ENCODE measurements around the gene ZNF652. TPM values are rescaled to one million over a fixed set of nuclear protein-coding genes. Genes with fewer than 3 reads are reported as not detected.

Gene ZNF652
- total RNA-seq, 2 donors from 2014 or later: 59.7 to 88.5 TPM

DNA sequence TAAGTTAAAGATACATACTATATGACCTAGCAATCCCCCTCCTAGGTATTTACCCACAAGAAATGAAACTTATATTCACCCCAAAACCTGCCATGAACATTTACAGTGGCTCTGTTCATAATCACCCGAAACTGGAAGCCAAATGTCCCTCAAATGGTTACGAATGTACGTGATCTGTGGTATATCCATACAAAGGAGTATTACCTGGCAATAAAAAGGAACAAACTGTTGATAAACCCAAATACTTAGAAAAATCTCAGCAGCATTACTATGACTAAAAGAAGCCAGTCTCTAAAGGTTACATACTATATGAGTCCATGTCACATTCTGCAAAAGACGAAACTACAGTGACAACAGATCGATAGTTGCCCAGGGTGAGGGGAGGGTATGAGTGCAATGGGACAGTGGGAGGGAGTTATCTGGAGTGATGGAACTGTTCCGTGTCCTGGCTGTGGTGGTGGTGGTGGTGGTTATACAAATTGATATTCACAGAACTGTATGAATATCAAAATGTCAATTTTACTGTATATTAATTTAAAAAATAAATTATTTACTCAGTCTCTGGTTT, 9.4 kb downstream of the ZNF652 start:
- Histone ChIP-seq H3K27ac (no peak overlapping the region), H3K4me1 (replicated peaks) (no peaks in the 10 kb centered on the region), H3K9me3 (no peaks in the 10 kb centered on the region), H3K36me3 (no peaks in the 10 kb centered on the region), H3K27me3 (replicated peaks; ENCODE audit: insufficient read depth) (no peaks in the 10 kb centered on the region), H3K4me3 (no peak overlapping the region)
- WGBS: 95% methylated on average over 6 of the region's 6 CpGs
- TF ChIP-seq POLR2AphosphoS5 (IDR thresholded peaks at IDR 0.05): no peak
- TF ChIP-seq POLR2A (IDR thresholded peaks at IDR 0.05): no peak
- TF ChIP-seq, protein P1, sequence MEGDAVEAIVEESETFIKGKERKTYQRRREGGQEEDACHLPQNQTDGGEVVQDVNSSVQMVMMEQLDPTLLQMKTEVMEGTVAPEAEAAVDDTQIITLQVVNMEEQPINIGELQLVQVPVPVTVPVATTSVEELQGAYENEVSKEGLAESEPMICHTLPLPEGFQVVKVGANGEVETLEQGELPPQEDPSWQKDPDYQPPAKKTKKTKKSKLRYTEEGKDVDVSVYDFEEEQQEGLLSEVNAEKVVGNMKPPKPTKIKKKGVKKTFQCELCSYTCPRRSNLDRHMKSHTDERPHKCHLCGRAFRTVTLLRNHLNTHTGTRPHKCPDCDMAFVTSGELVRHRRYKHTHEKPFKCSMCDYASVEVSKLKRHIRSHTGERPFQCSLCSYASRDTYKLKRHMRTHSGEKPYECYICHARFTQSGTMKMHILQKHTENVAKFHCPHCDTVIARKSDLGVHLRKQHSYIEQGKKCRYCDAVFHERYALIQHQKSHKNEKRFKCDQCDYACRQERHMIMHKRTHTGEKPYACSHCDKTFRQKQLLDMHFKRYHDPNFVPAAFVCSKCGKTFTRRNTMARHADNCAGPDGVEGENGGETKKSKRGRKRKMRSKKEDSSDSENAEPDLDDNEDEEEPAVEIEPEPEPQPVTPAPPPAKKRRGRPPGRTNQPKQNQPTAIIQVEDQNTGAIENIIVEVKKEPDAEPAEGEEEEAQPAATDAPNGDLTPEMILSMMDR (IDR thresholded peaks at IDR 0.05): no peak
- DNase-seq (ENCODE audit: low spot score): no peak
- intact Hi-C loops (cut with DNase I): no loop called here

DNA sequence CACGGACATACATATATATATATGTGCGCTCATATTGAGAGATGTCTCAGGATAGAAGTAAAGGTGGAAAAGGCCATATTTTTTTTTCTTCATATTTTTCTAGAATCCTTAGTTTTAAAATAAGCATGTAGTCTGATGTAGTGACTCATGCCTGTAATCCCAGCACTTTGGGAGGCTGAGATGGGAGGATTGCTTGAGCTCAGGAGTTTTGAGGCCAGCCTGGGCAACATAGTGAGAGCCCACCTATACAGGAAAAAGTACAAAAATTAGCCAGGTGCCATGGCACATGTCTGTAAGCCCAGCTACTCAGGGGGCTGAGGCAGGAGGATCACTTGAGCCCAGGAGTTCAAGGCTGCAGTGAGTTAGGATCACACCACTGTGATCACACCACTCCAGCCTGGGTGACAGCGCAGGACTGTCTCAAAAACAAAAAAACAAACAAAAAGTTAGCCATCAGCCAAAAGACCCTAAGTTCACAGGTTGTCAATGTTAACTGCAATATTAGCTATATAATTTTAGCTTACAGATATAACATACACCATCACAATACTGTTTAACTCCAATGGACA, 10.4 kb downstream of the ZNF652 start:
- DNase-seq (ENCODE audit: low spot score): no peak
- no peak overlapping the region for H3K4me3 ChIP-seq
- intact Hi-C loops (cut with DNase I): no loop called here
- 92% methylated on average over 3 of the region's 3 CpGs for WGBS
- TF ChIP-seq, protein P1 (IDR thresholded peaks at IDR 0.05): no peak
- TF ChIP-seq POLR2A (IDR thresholded peaks at IDR 0.05) (no peak), POLR2AphosphoS5 (IDR thresholded peaks at IDR 0.05) (no peak)
- H3K4me1 ChIP-seq (replicated peaks): no peaks in the 10 kb centered on the region
- no peaks in the 10 kb centered on the region for H3K27me3 ChIP-seq (replicated peaks; ENCODE audit: insufficient read depth)
- H3K27ac ChIP-seq: no peak overlapping the region
- no peaks in the 10 kb centered on the region for H3K36me3 ChIP-seq
- no peaks in the 10 kb centered on the region for H3K9me3 ChIP-seq

DNA sequence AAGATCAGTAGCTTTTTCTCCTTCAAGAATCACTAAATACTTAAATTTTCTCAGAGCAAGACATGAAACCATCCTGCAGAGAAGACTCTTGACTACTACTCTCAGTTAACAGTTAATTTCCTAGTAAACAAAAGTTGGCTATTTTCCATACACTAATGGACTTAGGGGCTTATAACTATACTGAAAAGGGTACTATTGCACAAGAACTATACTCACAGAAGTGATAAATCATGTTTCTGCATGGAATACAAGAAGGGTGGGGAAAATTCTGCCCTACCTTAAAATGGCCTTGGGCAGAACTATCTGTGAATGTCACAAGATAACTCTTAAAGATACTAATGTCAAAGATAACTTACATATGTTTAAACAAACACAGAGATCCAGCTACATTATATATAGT, 12.5 kb downstream of the ZNF652 start:
- no peaks in the 10 kb centered on the region for H3K36me3 ChIP-seq
- H3K4me3 ChIP-seq: no peak overlapping the region
- TF ChIP-seq, protein P1 (IDR thresholded peaks at IDR 0.05): no peak
- no peak for TF ChIP-seq POLR2AphosphoS5 (IDR thresholded peaks at IDR 0.05)
- no peak for TF ChIP-seq POLR2A (IDR thresholded peaks at IDR 0.05)
- H3K4me1 ChIP-seq (replicated peaks): no peaks in the 10 kb centered on the region
- no peaks in the 10 kb centered on the region for H3K9me3 ChIP-seq
- H3K27me3 ChIP-seq (replicated peaks; ENCODE audit: insufficient read depth): no peaks in the 10 kb centered on the region
- intact Hi-C loops (cut with DNase I): no loop called here
- DNase-seq (ENCODE audit: low spot score): no peak
- no peak overlapping the region for H3K27ac ChIP-seq

DNA sequence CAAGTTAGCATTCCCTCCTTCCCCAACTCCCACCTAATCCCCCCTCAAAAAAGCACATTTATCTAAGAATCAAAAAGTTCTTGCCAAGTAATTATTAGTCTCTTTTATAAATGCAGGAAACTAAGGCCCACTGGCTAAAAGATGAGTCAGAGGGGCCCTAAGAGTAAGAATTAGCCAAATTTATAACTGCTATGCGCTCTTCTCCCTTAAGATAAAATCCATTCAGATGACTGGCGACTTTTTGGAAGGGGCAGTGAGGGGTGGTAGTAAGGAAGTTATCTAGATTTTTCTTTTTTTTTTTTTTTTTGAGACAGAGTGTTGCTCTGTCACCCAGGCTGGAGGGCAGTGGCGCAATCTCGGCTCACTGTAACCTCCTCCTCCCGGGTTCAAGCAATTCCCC, 17.1 kb downstream of the ZNF652 start:
- Histone ChIP-seq H3K27me3 (replicated peaks; ENCODE audit: insufficient read depth) (no peaks in the 10 kb centered on the region), H3K9me3 (no peaks in the 10 kb centered on the region), H3K4me3 (no peak overlapping the region), H3K27ac (no peak overlapping the region), H3K4me1 (replicated peaks) (no peaks in the 10 kb centered on the region), H3K36me3 (no peaks in the 10 kb centered on the region)
- no peak for DNase-seq (ENCODE audit: low spot score)
- 78% methylated on average over 5 of the region's 5 CpGs for WGBS
- no peak for TF ChIP-seq POLR2AphosphoS5 (IDR thresholded peaks at IDR 0.05)
- intact Hi-C loops (cut with DNase I): no loop called here

DNA sequence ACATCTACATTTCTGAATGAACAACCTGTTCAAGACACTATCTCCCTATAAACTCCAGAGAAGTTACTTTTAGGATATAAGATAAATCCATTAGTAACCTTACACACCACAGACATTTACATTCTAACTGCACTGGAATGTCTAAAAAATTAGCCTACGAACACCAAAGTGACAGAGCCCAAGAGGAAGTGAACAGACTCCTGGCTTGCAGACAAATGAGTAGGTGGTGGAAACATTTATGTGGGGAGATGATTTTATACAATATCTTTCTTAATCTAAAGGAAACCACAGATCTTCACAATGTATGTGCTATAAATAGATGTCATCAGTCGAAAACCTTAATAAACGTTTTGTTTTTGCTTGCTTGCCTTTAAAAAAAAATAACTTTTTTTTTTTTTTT, 18.8 kb downstream of the ZNF652 start:
- DNase-seq (ENCODE audit: low spot score): no peak
- 38% methylated on average over 3 of the region's 3 CpGs for WGBS
- Histone ChIP-seq H3K27me3 (replicated peaks; ENCODE audit: insufficient read depth) (no peaks in the 10 kb centered on the region), H3K9me3 (no peaks in the 10 kb centered on the region), H3K4me3 (no peak overlapping the region), H3K4me1 (replicated peaks) (no peaks in the 10 kb centered on the region), H3K27ac (peak overlapping the region in 1 of 2 donors; percentile 22), H3K36me3 (no peaks in the 10 kb centered on the region)
- intact Hi-C loops (cut with DNase I): no loop called here
- TF ChIP-seq, protein P1 (IDR thresholded peaks at IDR 0.05): no peak
- TF ChIP-seq POLR2A (IDR thresholded peaks at IDR 0.05) (no peak), POLR2AphosphoS5 (IDR thresholded peaks at IDR 0.05) (no peak)

Measured in prostate gland (tissue), 2 donors.